ENCODE measurements around the gene NAT8L. TPM values are rescaled to one million over a fixed set of nuclear protein-coding genes. Genes with fewer than 3 reads are reported as not detected.

The NAT8L gene
- total RNA-seq, 1 donor from 2014 or later = 2.0 TPM

DNA sequence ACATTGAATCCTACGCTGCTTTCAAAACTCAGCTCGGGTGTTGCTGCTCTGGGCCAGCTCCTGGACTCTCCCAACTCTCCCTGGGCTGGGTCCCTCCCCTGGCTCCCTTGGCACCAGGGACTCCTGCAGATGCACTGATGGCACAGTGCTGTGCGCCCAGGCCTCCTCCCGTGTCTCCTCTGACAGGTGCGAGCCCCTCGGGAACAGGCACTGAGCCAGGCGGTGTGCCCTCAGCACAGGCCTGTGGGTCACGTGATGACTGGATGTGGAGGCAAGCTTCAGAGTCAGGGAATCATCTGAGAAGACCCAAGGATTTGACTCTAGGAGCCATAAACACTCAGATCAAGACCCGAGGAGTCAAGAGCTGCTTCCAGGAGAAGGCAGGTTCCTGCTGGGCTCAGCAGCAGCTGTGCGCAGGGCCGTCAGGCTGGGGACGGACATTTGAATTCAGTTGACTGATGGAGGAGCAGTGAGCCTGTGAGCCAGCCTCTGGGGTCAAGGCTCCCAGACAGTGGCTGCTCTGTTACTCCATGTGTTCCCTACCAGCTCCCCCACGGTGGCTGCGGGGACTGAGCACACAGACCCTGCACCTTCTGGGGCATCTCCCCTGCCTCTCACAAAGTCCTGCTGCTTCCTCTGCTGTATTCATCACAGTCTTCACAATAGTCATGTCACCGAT, 33.0 kb downstream of the NAT8L start:
- TF ChIP-seq, protein P1, sequence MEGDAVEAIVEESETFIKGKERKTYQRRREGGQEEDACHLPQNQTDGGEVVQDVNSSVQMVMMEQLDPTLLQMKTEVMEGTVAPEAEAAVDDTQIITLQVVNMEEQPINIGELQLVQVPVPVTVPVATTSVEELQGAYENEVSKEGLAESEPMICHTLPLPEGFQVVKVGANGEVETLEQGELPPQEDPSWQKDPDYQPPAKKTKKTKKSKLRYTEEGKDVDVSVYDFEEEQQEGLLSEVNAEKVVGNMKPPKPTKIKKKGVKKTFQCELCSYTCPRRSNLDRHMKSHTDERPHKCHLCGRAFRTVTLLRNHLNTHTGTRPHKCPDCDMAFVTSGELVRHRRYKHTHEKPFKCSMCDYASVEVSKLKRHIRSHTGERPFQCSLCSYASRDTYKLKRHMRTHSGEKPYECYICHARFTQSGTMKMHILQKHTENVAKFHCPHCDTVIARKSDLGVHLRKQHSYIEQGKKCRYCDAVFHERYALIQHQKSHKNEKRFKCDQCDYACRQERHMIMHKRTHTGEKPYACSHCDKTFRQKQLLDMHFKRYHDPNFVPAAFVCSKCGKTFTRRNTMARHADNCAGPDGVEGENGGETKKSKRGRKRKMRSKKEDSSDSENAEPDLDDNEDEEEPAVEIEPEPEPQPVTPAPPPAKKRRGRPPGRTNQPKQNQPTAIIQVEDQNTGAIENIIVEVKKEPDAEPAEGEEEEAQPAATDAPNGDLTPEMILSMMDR (conservative IDR thresholded peaks at IDR 0.05; ENCODE audit: low read depth, low read length) = no peak
- no peak for DNase-seq (ENCODE audit: low read depth)

GRCh38 chr4:2092669-2093053, 33.5 kb downstream of the NAT8L start:
- TF ChIP-seq, protein P1 (conservative IDR thresholded peaks at IDR 0.05; ENCODE audit: low read depth, low read length) = no peak
- DNase-seq (ENCODE audit: low read depth) = no peak
- H3K4me3 ChIP-seq (ENCODE audit: low read depth, low read length) = no peak overlapping the region

More for the DNA sequence above, 33.0 kb downstream of the NAT8L start:
- H3K4me3 ChIP-seq (ENCODE audit: low read depth, low read length) = no peak overlapping the region

GRCh38 chr4:2093265-2093664, 34.1 kb downstream of the NAT8L start:
- TF ChIP-seq, protein P1 (conservative IDR thresholded peaks at IDR 0.05; ENCODE audit: low read depth, low read length) = no peak
- no peak overlapping the region for H3K4me3 ChIP-seq (ENCODE audit: low read depth, low read length)

GRCh38 chr4:2094545-2094944, 35.4 kb downstream of the NAT8L start:
- TF ChIP-seq, protein P1 (conservative IDR thresholded peaks at IDR 0.05; ENCODE audit: low read depth, low read length) = no peak
- DNase-seq (ENCODE audit: low read depth) = no peak
- H3K4me3 ChIP-seq (ENCODE audit: low read depth, low read length) = no peak overlapping the region

More at GRCh38 chr4:2093265-2093664, 34.1 kb downstream of the NAT8L start:
- no peak for DNase-seq (ENCODE audit: low read depth)

DNA sequence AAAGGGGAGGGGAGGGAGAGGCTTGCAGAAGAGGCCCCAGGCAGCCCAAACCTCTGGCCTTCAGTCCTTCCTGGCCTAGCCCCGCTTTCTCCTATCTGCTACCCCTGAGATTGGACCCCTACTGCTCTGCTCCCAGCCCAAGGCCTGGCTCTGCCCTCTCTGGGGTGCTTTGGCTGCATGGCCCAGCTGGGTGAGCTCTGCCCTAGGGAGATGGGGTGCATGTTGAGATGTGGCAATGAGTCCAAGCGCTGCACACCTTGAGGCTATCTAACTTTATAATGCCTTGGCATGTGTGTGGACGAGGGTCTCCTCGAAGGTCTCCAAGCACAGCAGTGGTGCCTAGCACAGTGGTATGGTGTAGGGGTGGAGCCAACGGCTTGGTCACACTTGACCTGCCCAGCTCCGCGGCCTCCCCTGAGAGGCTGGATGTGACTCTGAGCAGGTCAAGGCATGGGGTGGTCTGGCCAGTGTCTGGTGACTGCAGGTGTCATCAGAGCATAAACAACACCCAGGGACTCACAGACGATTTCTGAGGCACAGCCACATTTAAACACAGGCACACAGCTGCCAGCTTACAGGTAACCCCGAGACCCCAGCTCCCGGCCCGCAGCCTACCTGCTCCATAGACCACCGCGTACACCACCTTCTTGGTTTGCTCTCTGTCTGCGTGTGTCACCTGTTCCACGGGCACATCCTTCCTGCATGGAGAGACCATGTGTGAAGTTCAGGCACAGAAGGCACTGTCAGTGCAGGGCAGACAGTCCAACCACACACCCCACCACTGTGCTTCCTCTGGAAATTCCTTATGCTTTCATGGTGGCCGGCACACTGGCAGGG, 36.3 kb downstream of the NAT8L start:
- TF ChIP-seq, protein P1 (conservative IDR thresholded peaks at IDR 0.05; ENCODE audit: low read depth, low read length) = no peak
- no peak for DNase-seq (ENCODE audit: low read depth)
- no peak overlapping the region for H3K4me3 ChIP-seq (ENCODE audit: low read depth, low read length)

DNA sequence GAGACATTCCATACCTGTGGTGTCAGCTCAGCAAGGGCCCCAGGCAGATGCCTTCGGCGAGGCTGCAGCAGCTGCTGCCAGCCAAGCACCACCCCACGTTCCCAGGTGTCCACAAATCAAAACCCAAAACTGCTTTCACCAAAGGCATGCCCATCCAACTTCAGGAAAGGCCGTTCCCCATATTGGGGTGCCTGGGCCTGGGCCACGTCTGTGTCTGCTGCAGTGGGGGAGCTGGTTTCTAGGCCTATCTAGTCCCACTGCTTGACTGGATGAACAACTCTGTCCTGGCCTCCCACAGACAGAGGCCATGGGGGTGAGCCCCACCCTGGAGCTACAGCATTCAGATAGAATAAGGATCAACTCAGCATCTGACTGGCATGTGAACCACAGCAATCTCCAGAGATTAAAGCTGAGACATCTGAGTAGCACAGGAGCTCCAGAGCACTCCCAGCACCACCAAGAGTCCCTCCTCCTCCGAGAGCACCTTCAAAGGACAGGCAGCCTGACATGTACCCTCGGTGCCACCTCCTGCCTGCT, 37.0 kb downstream of the NAT8L start:
- TF ChIP-seq, protein P1 (conservative IDR thresholded peaks at IDR 0.05; ENCODE audit: low read depth, low read length) = no peak
- H3K4me3 ChIP-seq (ENCODE audit: low read depth, low read length) = no peak overlapping the region
- no peak for DNase-seq (ENCODE audit: low read depth)

Data from epithelial cell of proximal tubule (primary cell).